SU-DHL-6 (cell line): Measurements from ENCODE around the gene TNFRSF19.

Experiments used
- EZH2phosphoT487 ChIP-seq: fragments of 200-600 bp; sonication (generic), shearing (Covaris generic); conservative IDR thresholded peaks from 2 replicates; pipeline ENCODE4 v1.6.1; 2018; ENCODE audit warnings: mild to moderate bottlenecking, antibody characterized with exemption, low read length, moderate library complexity, mixed read lengths
- TF ChIP-seq, protein P1 (sequence below): fragments of 200-600 bp; sonication (generic); IDR thresholded peaks from one replicate; pipeline ENCODE4 v1.5.1; 2017; ENCODE audit warnings: antibody characterized with exemption, mild to moderate bottlenecking, low read length, moderate library complexity; ENCODE audit not compliant: insufficient read depth, poor library complexity, severe bottlenecking

- TF ChIP-seq, protein P1, sequence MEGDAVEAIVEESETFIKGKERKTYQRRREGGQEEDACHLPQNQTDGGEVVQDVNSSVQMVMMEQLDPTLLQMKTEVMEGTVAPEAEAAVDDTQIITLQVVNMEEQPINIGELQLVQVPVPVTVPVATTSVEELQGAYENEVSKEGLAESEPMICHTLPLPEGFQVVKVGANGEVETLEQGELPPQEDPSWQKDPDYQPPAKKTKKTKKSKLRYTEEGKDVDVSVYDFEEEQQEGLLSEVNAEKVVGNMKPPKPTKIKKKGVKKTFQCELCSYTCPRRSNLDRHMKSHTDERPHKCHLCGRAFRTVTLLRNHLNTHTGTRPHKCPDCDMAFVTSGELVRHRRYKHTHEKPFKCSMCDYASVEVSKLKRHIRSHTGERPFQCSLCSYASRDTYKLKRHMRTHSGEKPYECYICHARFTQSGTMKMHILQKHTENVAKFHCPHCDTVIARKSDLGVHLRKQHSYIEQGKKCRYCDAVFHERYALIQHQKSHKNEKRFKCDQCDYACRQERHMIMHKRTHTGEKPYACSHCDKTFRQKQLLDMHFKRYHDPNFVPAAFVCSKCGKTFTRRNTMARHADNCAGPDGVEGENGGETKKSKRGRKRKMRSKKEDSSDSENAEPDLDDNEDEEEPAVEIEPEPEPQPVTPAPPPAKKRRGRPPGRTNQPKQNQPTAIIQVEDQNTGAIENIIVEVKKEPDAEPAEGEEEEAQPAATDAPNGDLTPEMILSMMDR, result no peak
- TF ChIP-seq EZH2phosphoT487, result no peak
Measured at GRCh38 chr13:23628765-23629565, 58.8 kb downstream of the TNFRSF19 start.
